Nephron progenitor cell (in vitro differentiated cells): ENCODE measurements around the gene ARPC5L.

ENCODE experiments used
- DNase-seq: peaks from one replicate; pipeline ENCODE4 v3.0.0; 2021
- H3K27ac Mint-ChIP-seq: 2 replicates; pipeline ENCODE4 v1.8.0; 2021; ENCODE audit warnings: mild to moderate bottlenecking, moderate library complexity, mixed read lengths
- H3K27me3 Mint-ChIP-seq: 2 replicates; pipeline ENCODE4 v1.8.0; 2021; ENCODE audit warnings: mild to moderate bottlenecking, low read depth, mixed read lengths; ENCODE audit not compliant: poor library complexity
- H3K36me3 Mint-ChIP-seq: 2 replicates; pipeline ENCODE4 v1.8.0; 2021; ENCODE audit warnings: low read depth, mixed read lengths
- H3K4me1 Mint-ChIP-seq: 2 replicates; pipeline ENCODE4 v1.8.0; 2021; ENCODE audit warnings: mixed read lengths
- H3K4me3 Mint-ChIP-seq: 2 replicates; pipeline ENCODE4 v1.8.0; 2021; ENCODE audit warnings: mild to moderate bottlenecking, moderate library complexity, mixed read lengths
- H3K9me3 Mint-ChIP-seq: 2 replicates; pipeline ENCODE4 v1.8.0; 2021; ENCODE audit warnings: mild to moderate bottlenecking, moderate library complexity, mixed read lengths
- CTCF ChIP-seq: fragments of 200-600 bp; sonication (generic); IDR thresholded peaks from 2 replicates; pipeline ENCODE4 v1.5.0; 2021; ENCODE audit warnings: antibody characterized with exemption

The ARPC5L gene

DNA sequence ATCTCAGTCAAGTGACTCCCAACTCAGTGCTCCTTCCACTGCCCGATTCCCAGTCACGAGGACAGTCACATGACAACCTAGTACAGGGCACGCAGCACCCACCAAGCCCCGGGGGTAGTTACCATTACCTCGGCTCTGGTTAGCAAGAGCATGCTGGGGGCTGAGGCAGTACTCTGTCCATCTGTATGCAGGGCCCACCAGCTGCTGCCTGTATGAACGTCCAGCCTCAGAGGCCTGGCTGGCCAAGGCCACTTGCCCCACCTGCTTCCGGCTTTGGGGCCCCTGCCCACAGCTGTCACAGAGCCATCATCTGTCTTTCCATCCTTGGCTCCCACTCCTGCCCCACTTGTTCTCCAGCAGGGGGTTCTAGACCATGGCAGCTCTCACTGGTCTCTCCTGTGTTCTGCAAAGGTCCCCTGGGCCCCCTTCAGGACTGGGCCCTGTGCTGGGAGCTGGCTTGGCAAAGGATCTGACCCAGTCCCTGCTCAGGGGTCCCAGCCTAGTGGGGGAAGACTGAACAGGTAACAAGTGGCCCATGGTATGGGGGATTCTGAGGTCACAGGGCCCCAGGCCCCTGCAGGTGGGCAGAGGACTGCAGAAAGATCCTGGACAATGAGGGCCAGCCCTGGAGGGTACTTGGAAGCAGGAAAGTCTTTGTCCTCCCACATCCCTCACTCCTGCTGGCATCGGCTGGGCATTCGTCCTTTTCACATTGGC, 3.4 kb upstream of the ARPC5L start:
- Mint-ChIP-seq H3K27me3 (no peaks in the 10 kb centered on the region), H3K4me1 (peaks cover 40% of the 10 kb centered on the region), H3K9me3 (no peaks in the 10 kb centered on the region), H3K4me3 (no peak overlapping the region), H3K27ac (peak overlapping the region; percentile 59), H3K36me3 (peaks cover 36% of the 10 kb centered on the region)
- no peak for DNase-seq
- no peak for TF ChIP-seq CTCF

DNA sequence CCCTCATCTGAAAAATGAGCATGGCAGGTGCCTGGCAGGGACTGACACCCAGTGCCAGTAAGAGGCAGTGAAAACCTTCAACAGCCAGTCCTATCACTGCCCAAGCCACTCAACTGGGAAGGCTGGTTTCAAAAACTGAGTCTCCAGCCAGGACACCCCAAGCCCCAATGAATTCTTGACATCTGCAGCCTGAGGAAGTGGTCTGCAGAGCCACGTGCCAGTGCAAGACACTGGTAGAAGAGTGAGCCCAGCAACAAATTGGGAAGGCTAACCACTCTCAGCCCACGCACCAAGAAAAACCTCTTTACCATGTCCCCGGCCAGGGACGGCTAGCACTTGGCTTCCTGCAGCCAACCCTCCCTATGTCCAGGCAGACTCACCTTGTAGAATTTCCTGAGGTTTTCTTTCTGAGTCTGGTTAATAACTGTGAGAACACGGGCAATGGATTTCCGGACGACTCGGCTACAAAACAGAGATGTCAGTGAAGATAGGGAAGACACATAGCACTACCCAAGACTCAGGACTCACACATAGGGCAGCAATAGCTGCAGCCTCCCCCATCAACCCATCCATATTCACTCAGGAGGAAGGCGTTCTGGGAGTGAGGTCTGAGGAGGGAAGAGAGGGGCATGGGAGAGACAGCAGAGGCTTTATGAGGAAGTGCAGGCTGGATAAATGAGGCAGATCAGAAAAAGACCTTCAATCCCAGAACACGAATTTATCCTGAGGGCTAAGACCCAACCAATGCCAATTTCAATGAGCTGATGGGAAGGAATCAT, 1.9 kb upstream of the ARPC5L start:
- H3K4me1 Mint-ChIP-seq: peaks cover 43% of the 10 kb centered on the region
- peaks cover 36% of the 10 kb centered on the region for H3K36me3 Mint-ChIP-seq
- no peak for DNase-seq
- peak overlapping the region; percentile 92 for H3K4me3 Mint-ChIP-seq
- H3K27ac Mint-ChIP-seq: peak overlapping the region; percentile 99
- H3K9me3 Mint-ChIP-seq: no peaks in the 10 kb centered on the region
- peaks cover 2% of the 10 kb centered on the region for H3K27me3 Mint-ChIP-seq
- no peak for TF ChIP-seq CTCF

DNA sequence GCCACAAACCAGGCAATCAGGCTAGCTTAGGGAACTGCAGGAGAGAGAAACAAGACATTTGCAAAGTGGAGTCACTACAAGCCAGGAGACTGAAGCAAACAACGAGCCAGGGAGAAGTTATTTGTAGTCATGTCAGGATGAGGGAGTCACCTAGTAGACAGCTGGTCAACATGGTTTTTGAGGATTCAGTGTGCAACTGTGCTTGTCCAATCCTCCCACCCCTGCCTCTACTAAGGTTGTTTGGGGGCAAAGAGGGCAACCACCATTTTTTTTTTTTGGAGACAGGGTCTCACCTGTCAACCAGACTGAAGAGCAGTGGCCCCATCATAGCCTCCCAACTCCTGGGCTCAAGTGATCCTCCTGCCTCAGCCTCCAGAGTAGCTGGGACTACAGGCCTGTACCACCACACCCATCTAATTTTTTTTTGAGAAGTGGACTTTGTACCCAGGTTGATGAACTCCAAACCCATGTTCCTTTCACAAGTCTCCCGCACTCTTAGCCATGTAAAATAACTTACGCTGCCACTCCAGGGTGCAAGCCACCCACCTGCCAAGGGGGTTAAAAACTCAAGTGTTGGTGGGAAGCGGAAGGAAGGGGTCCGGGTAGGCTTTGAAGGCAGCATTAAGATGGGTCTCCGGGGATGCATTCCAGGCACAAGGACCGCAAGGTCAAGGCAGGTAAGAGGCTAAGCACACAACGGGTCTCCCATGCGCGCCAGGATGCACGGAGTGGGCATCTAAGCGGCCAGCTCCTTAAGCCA, 1.2 kb upstream of the ARPC5L start:
- Mint-ChIP-seq H3K27me3 (peaks cover 6% of the 10 kb centered on the region), H3K36me3 (peaks cover 36% of the 10 kb centered on the region), H3K4me3 (peak overlapping the region; percentile 92), H3K4me1 (peaks cover 40% of the 10 kb centered on the region), H3K27ac (peak overlapping the region; percentile 99), H3K9me3 (no peaks in the 10 kb centered on the region)
- TF ChIP-seq CTCF: no peak
- DNase-seq: no peak

DNA sequence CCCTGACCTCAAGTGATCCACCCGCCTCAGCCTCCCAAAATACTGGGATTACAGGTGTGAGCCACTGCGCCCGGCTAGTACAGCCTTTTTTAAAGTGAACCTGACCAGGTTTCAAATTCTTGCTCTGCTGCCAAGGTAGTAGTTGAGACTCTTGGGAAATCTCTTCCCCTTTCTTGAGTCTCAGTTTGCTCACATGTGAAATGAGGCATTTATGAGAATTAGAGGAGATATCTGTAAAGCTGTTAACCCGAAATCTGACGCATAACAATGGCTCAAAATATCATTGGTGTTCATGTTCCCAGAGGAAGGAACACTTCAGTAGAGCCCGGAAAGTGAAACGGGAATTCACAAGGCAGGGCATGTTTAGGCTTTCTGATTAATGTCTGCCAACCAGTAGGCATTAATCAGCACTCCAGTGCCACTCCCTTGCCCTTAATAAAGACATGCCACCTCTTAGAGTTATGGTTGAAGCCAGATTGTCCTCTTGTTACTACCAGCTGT, 1.5 kb downstream of the ARPC5L start:
- peaks cover 6% of the 10 kb centered on the region for H3K27me3 Mint-ChIP-seq
- H3K9me3 Mint-ChIP-seq: no peaks in the 10 kb centered on the region
- no peak for DNase-seq
- H3K4me3 Mint-ChIP-seq: peak overlapping the region; percentile 69
- no peak for TF ChIP-seq CTCF
- H3K4me1 Mint-ChIP-seq: peaks cover 60% of the 10 kb centered on the region
- no peak overlapping the region for H3K27ac Mint-ChIP-seq
- H3K36me3 Mint-ChIP-seq: peaks cover 27% of the 10 kb centered on the region

GRCh38 chr9:124868511-124869465, 6.9 kb downstream of the ARPC5L start:
- no peaks in the 10 kb centered on the region for H3K9me3 Mint-ChIP-seq
- peak; percentile 89 for DNase-seq
- H3K27ac Mint-ChIP-seq: peak overlapping the region; percentile 88
- peaks cover 6% of the 10 kb centered on the region for H3K27me3 Mint-ChIP-seq
- peaks cover 17% of the 10 kb centered on the region for H3K36me3 Mint-ChIP-seq
- peak overlapping the region; percentile 97 for H3K4me3 Mint-ChIP-seq
- no peak for TF ChIP-seq CTCF
- H3K4me1 Mint-ChIP-seq: peaks cover 56% of the 10 kb centered on the region
